Loucy (cell line): Measurements from ENCODE around the gene UBE2D2.
"Not testable (repeated sequence)": the region's sequence is repeated elsewhere in the genome, so short reads cannot be mapped to it uniquely, and the experiment has no call there.

ENCODE experiments used
- H2AFZ ChIP-seq: fragments of 200-600 bp; sonication (generic); 2 replicates; pipeline ENCODE4 v1.6.0; 2016; ENCODE audit warnings: antibody characterized with exemption, mild to moderate bottlenecking, low read length, moderate library complexity
- H3F3A ChIP-seq: fragments of 200-600 bp; 2 replicates; pipeline ENCODE4 v1.6.0; 2016; ENCODE audit warnings: antibody characterized with exemption, low read depth, mild to moderate bottlenecking
- H3K27me3 ChIP-seq: fragments of 200-600 bp; sonication (generic); 2 replicates; pipeline ENCODE4 v1.6.1; 2014; ENCODE audit warnings: low read length, mild to moderate bottlenecking; ENCODE audit not compliant: insufficient read depth, poor library complexity, severe bottlenecking
- H3K36me3 ChIP-seq: fragments of 200-600 bp; sonication (generic); 2 replicates; pipeline ENCODE4 v1.6.1; 2016; ENCODE audit warnings: low read length; ENCODE audit not compliant: insufficient read depth
- H3K4me1 ChIP-seq: fragments of 200-600 bp; sonication (generic); 2 replicates; pipeline ENCODE4 v1.5.1; 2014; ENCODE audit warnings: low read length, mild to moderate bottlenecking; ENCODE audit not compliant: insufficient read depth, poor library complexity, severe bottlenecking
- H3K4me2 ChIP-seq: fragments of 200-600 bp; sonication (generic); 2 replicates; pipeline ENCODE4 v1.6.0; 2014; ENCODE audit warnings: antibody characterized with exemption, low read length, low read depth, mild to moderate bottlenecking; ENCODE audit not compliant: poor library complexity, severe bottlenecking
- H3K4me3 ChIP-seq: fragments of 200-600 bp; sonication (generic); 2 replicates; pipeline ENCODE4 v1.5.1; 2014; ENCODE audit warnings: low read length, mild to moderate bottlenecking, mixed read lengths; ENCODE audit not compliant: poor library complexity, severe bottlenecking
- H3K79me2 ChIP-seq: fragments of 200-600 bp; sonication (generic); 2 replicates; pipeline ENCODE4 v1.6.1; 2014; ENCODE audit warnings: low read length; ENCODE audit not compliant: insufficient read depth
- H3K9ac ChIP-seq: fragments of 200-600 bp; sonication (generic); 2 replicates; pipeline ENCODE4 v1.6.0; 2014; ENCODE audit warnings: mild to moderate bottlenecking, low read depth, low read length, moderate library complexity; ENCODE audit not compliant: poor library complexity, severe bottlenecking
- H3K9me2 ChIP-seq: fragments of 200-600 bp; sonication (generic); replicated peaks from 2 replicates; pipeline ENCODE4 v1.6.1; 2016; ENCODE audit warnings: low read depth, low read length, mixed read lengths
- H3K9me3 ChIP-seq: fragments of 200-600 bp; sonication (generic); 2 replicates; pipeline ENCODE4 v1.6.1; 2014; ENCODE audit warnings: mild to moderate bottlenecking, antibody characterized with exemption, low read length, low read depth; ENCODE audit not compliant: insufficient read depth
- H4K20me1 ChIP-seq: fragments of 200-600 bp; sonication (generic); 2 replicates; pipeline ENCODE4 v1.6.0; 2014; ENCODE audit warnings: antibody characterized with exemption, low read length, mild to moderate bottlenecking; ENCODE audit not compliant: insufficient read depth, poor library complexity, severe bottlenecking
- EZH2phosphoT487 ChIP-seq: fragments of 200-600 bp; IDR thresholded peaks from 2 replicates; pipeline ENCODE4 v1.6.1; 2018; ENCODE audit warnings: antibody characterized with exemption, mild to moderate bottlenecking, moderate library complexity, borderline replicate concordance
- TF ChIP-seq, protein P1 (sequence below): fragments of 200-600 bp; sonication (generic); conservative IDR thresholded peaks from 2 replicates; pipeline ENCODE4 v1.5.1; 2014; ENCODE audit warnings: mild to moderate bottlenecking, antibody characterized with exemption, low read length

Gene UBE2D2

DNA sequence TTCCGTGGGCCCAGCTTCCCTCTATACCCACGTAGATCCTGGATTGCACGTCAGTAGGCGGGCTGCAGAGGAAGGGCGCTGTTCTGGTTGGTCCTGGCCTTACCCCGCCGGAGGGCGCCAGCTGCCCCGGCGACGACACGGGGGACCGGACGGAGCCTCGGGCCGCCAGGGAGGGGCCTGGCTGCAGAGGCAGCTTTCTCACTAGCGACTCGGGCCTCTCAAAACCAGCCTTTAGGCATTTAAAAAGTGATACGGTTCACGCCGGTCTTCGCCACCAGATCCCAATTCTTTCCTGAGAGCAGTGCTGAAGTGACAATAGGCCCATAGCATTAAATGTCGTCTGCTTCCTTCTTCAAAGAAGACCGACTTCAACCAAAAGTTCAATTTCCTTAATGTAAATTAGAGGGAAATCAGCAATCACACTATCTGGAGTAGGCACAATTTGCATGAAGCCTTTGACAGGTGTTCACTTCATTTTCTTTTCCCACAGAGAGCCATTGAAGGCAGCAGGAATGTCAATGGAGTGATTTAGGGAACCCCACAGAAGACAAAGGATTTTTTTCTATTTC, 17.6 kb upstream of the UBE2D2 start:
- H3K79me2 ChIP-seq: no peaks in the 10 kb centered on the region
- H3K36me3 ChIP-seq: no peaks in the 10 kb centered on the region
- TF ChIP-seq, protein P1, sequence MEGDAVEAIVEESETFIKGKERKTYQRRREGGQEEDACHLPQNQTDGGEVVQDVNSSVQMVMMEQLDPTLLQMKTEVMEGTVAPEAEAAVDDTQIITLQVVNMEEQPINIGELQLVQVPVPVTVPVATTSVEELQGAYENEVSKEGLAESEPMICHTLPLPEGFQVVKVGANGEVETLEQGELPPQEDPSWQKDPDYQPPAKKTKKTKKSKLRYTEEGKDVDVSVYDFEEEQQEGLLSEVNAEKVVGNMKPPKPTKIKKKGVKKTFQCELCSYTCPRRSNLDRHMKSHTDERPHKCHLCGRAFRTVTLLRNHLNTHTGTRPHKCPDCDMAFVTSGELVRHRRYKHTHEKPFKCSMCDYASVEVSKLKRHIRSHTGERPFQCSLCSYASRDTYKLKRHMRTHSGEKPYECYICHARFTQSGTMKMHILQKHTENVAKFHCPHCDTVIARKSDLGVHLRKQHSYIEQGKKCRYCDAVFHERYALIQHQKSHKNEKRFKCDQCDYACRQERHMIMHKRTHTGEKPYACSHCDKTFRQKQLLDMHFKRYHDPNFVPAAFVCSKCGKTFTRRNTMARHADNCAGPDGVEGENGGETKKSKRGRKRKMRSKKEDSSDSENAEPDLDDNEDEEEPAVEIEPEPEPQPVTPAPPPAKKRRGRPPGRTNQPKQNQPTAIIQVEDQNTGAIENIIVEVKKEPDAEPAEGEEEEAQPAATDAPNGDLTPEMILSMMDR: peak; percentile 44
- no peak for TF ChIP-seq EZH2phosphoT487
- peak overlapping the region; percentile 13 for H3K4me2 ChIP-seq
- H2AFZ ChIP-seq: peak overlapping the region; percentile 79
- H3F3A ChIP-seq: no peaks in the 10 kb centered on the region
- H3K9me3 ChIP-seq: no peaks in the 10 kb centered on the region
- H3K4me1 ChIP-seq: no peaks in the 10 kb centered on the region
- H4K20me1 ChIP-seq: no peaks in the 10 kb centered on the region
- H3K9me2 ChIP-seq: no peaks in the 10 kb centered on the region
- H3K9ac ChIP-seq: no peak overlapping the region
- no peaks in the 10 kb centered on the region for H3K27me3 ChIP-seq
- H3K4me3 ChIP-seq: no peak overlapping the region

DNA sequence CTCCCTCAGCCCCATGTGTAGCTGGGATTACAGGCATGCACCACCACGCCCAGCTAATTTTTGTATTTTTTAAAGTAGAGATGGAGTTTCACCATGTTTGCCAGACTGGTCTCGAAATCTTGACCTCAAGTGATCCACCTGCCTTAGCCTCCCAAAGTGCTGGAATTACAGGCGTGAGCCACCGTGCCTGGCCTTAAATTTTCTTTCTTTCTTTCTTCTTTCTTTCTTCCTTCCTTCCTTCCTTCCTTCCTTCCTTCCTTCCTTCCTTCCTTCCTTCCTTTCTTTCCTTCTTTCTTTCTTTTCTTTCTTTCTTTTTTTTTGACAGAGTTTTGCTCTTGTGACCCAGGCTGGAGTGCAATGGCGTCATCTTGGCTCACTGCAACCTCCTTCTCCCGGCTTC, 14.5 kb upstream of the UBE2D2 start:
- H3F3A ChIP-seq, H2AFZ ChIP-seq, H3K4me3 ChIP-seq, H3K79me2 ChIP-seq, H3K4me2 ChIP-seq, H3K27me3 ChIP-seq, H3K9ac ChIP-seq, H3K4me1 ChIP-seq, H3K36me3 ChIP-seq, H4K20me1 ChIP-seq, H3K9me2 ChIP-seq, H3K9me3 ChIP-seq: not testable (repeated sequence)

DNA sequence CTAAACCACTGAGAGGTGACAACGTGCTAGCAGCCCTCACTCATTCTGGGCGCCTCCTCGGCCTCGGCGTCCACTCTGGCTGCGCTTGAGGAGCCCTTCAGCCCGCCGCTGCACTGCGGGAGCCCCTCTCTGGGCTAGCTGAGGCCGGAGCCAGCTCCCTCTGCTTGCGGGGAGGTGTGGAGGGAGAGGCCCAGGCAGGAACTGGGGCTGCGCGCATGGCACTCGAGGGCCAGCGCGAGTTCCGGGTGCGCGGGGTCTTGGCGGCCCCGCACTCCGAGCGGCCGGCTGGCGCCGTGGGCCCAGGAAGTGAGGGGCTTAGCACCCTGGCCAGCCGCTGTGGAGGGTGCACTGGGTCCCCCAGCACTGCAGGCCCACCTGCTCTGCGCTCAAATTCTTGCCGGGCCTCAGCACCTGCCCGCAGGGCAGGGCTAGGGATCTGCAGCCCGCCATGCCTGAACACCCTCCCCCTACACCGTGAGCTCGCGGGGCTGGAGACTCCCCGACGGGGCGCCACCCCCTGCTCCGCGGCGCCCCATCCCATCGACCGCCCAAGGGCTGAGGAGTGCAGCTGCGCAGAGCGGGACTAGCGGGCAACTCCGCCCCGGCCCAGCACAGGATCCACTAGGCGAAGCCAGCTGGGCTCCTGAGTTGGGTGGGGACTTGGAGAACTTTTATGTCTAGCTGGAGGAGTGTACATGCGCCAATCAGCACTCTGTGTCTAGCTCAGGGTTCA, 11.8 kb upstream of the UBE2D2 start:
- TF ChIP-seq, protein P1: no peak
- TF ChIP-seq EZH2phosphoT487: no peak

DNA sequence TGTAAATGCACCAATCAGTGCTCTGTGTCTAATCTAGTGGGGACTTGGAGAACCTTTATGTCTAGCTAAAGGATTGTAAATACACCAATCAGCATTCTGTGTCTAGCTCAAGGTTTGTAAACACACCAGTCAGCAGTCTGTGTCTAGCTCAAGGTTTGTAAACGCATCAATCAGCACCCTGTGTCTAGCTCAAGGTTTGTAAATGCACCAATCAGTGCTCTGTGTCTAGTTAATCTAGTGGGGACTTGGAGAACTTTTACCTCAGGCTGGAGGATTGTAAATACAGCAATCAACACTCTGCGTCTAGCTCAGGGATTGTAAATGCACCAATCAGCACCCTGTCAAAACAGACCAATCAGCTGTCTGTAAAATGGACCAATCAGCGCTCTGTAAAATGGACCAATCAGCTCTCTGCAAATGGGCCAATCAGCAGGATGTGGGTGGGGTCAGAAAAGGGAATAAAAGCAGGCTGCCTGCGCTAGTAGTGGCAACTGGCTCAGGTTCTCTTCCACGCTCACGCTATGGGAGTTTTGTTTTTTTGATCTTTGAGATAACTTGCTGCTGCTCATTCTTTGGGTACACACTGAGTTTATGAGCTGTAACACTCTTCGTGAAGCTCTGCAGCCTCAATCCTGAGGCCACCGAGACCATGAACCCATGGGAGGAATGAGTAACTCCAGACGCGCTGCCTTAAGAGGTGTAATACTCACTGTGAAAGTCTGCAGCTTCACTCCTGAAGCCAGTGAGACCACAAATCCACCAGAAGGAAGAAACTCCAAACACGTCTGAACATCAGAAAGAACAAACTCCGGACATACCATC, 10.9 kb upstream of the UBE2D2 start:
- H3K36me3 ChIP-seq, H3F3A ChIP-seq, H3K79me2 ChIP-seq, H3K9me2 ChIP-seq, H3K27me3 ChIP-seq, H4K20me1 ChIP-seq, H2AFZ ChIP-seq, H3K9me3 ChIP-seq, H3K4me2 ChIP-seq, H3K4me3 ChIP-seq, H3K9ac ChIP-seq: not testable (repeated sequence)
- peaks cover 17% of the 10 kb centered on the region for H3K4me1 ChIP-seq

More for the DNA sequence above, 11.8 kb upstream of the UBE2D2 start:
- H3K36me3 ChIP-seq: no peaks in the 10 kb centered on the region
- no peak overlapping the region for H2AFZ ChIP-seq
- H3K4me3 ChIP-seq: no peak overlapping the region
- no peak overlapping the region for H3K4me2 ChIP-seq
- H3K9ac ChIP-seq: no peak overlapping the region
- no peaks in the 10 kb centered on the region for H3K79me2 ChIP-seq
- H3K27me3 ChIP-seq: no peaks in the 10 kb centered on the region
- H4K20me1 ChIP-seq: no peaks in the 10 kb centered on the region
- no peaks in the 10 kb centered on the region; the same call in 1 of the 2 replicates for H3F3A ChIP-seq
- no peaks in the 10 kb centered on the region for H3K9me3 ChIP-seq
- no peaks in the 10 kb centered on the region for H3K9me2 ChIP-seq
- peaks cover 17% of the 10 kb centered on the region for H3K4me1 ChIP-seq
